GM12865 (cell line): Measurements from ENCODE around the gene C1orf56.
A peak's percentile ranks its signal among the peaks of the same experiment; 100 is the strongest.

Source experiments
- DNase-seq: peaks from one replicate; pipeline ENCODE4 v3.0.0; 2010; ENCODE audit warnings: low read depth
- H3K4me3 ChIP-seq: 2 replicates; pipeline ENCODE4 v1.5.1; 2011; ENCODE audit warnings: mild to moderate bottlenecking, low read depth, low read length, control low read depth
- CTCF ChIP-seq: IDR thresholded peaks from 2 replicates; pipeline ENCODE4 v1.5.1; 2011; ENCODE audit warnings: low read length, control low read depth, low read depth, inconsistent platforms; ENCODE audit not compliant: insufficient read depth; ENCODE audit errors: missing control alignments

C1orf56 gene

GRCh38 chr1:151043163-151043562, 4.4 kb upstream of the C1orf56 start:
- no peak overlapping the region for H3K4me3 ChIP-seq
- DNase-seq: no peak
- no peak for TF ChIP-seq CTCF

- H3K4me3 ChIP-seq: peak overlapping the region; percentile 79
- DNase-seq: peak; percentile 84
- TF ChIP-seq CTCF: peak; percentile 68
Observed at GRCh38 chr1:151047925-151048644, 534 bp downstream of the C1orf56 start.

- H3K4me3 ChIP-seq: peak overlapping the region; percentile 79
- TF ChIP-seq CTCF: no peak
- no peak for DNase-seq
Observed at GRCh38 chr1:151048645-151049032, 1.1 kb downstream of the C1orf56 start.

GRCh38 chr1:151049458-151049857, 1.9 kb downstream of the C1orf56 start:
- no peak for TF ChIP-seq CTCF
- no peak for DNase-seq
- H3K4me3 ChIP-seq: no peak overlapping the region

GRCh38 chr1:151050051-151050688, 2.6 kb downstream of the C1orf56 start:
- no peak for TF ChIP-seq CTCF
- H3K4me3 ChIP-seq: no peak overlapping the region
- DNase-seq: no peak

GRCh38 chr1:151051356-151052009, 3.9 kb downstream of the C1orf56 start:
- DNase-seq: no peak
- H3K4me3 ChIP-seq: no peak overlapping the region
- no peak for TF ChIP-seq CTCF
